ENCODE results near the gene IER5L. TPM values are rescaled to one million over a fixed set of nuclear protein-coding genes. Genes with fewer than 3 reads are reported as not detected.

IER5L gene
- polyA plus RNA-seq, 1 donor (not counting 4 experiments of a cell fraction or from before 2014, with no cell fraction given) = 2.1 TPM

- no peak overlapping the region for H3K4me2 ChIP-seq (ENCODE audit: control insufficient read depth, extremely low read depth, insufficient read depth, low read depth, low read length)
- H3K27ac ChIP-seq (ENCODE audit: control insufficient read depth, insufficient read depth, low read length) = no peak overlapping the region
- no peak overlapping the region for H3K9ac ChIP-seq (ENCODE audit: control insufficient read depth, extremely low read depth, insufficient read depth, low read length)
- FAIRE-seq = no peak
- dilution Hi-C loops (cut with MboI; ENCODE audit: extremely low pct_ligation_motif_present, low sequenced_read_pairs) = no loop called here
- no peak for TF ChIP-seq CTCF (optimal IDR thresholded peaks at IDR 0.05 in 1 of 3, IDR thresholded peaks at IDR 0.05 in 1 of 3, conservative IDR thresholded peaks at IDR 0.05 in 1 of 3; ENCODE audit: extremely low read depth in 1 of 3, insufficient read depth in 2 of 3, low read length in 3 of 3)
- no peak for TF ChIP-seq EZH2 (IDR thresholded peaks at IDR 0.05; ENCODE audit: low read length)
- H3K79me2 ChIP-seq (ENCODE audit: control insufficient read depth, insufficient read depth, low read length) = no peaks in the 10 kb centered on the region
- H3K27me3 ChIP-seq (ENCODE audit: control insufficient read depth, extremely low read depth, insufficient read depth, low read length) = no peaks in the 10 kb centered on the region
- H2AFZ ChIP-seq (ENCODE audit: control insufficient read depth, low read length) = no peak overlapping the region
- no peaks in the 10 kb centered on the region for H4K20me1 ChIP-seq (ENCODE audit: control insufficient read depth, extremely low read depth, insufficient read depth, low read length)
- H3K36me3 ChIP-seq (ENCODE audit: control insufficient read depth in 2 of 2, extremely low read depth in 1 of 2, insufficient read depth in 2 of 2, low read length in 2 of 2) = no peaks in the 10 kb centered on the region
- no peak overlapping the region for H3K4me3 ChIP-seq (ENCODE audit: control insufficient read depth in 2 of 3, extremely low read depth in 1 of 3, insufficient read depth in 2 of 3, low read depth in 1 of 3, low read length in 3 of 3)
- H3K9me3 ChIP-seq (ENCODE audit: control insufficient read depth, low read depth, low read length) = no peaks in the 10 kb centered on the region
- peaks cover 4% of the 10 kb centered on the region for H3K4me1 ChIP-seq (ENCODE audit: control insufficient read depth, extremely low read depth, insufficient read depth, low read length)
- no peaks in the 10 kb centered on the region for H3K9me1 ChIP-seq (ENCODE audit: control insufficient read depth, extremely low read depth, insufficient read depth, low read length)
- no peak for DNase-seq (ENCODE audit: low read depth, low spot score)
Observed at GRCh38 chr9:129184596-129185122, 6.6 kb upstream of the IER5L start.

GRCh38 chr9:129184219-129184524 is 6.1 kb upstream of the IER5L start:
- H4K20me1 ChIP-seq (ENCODE audit: control insufficient read depth, extremely low read depth, insufficient read depth, low read length) = no peaks in the 10 kb centered on the region
- no peak overlapping the region for H3K4me2 ChIP-seq (ENCODE audit: control insufficient read depth, extremely low read depth, insufficient read depth, low read depth, low read length)
- no peaks in the 10 kb centered on the region for H3K9me1 ChIP-seq (ENCODE audit: control insufficient read depth, extremely low read depth, insufficient read depth, low read length)
- H3K79me2 ChIP-seq (ENCODE audit: control insufficient read depth, insufficient read depth, low read length) = no peaks in the 10 kb centered on the region
- H3K36me3 ChIP-seq (ENCODE audit: control insufficient read depth in 2 of 2, extremely low read depth in 1 of 2, insufficient read depth in 2 of 2, low read length in 2 of 2) = no peaks in the 10 kb centered on the region
- no peak for TF ChIP-seq EZH2 (IDR thresholded peaks at IDR 0.05; ENCODE audit: low read length)
- H3K9me3 ChIP-seq (ENCODE audit: control insufficient read depth, low read depth, low read length) = no peaks in the 10 kb centered on the region
- H3K27me3 ChIP-seq (ENCODE audit: control insufficient read depth, extremely low read depth, insufficient read depth, low read length) = no peaks in the 10 kb centered on the region
- H3K9ac ChIP-seq (ENCODE audit: control insufficient read depth, extremely low read depth, insufficient read depth, low read length) = no peak overlapping the region
- H3K4me3 ChIP-seq (ENCODE audit: control insufficient read depth in 2 of 3, extremely low read depth in 1 of 3, insufficient read depth in 2 of 3, low read depth in 1 of 3, low read length in 3 of 3) = no peak overlapping the region
- no peak overlapping the region for H3K27ac ChIP-seq (ENCODE audit: control insufficient read depth, insufficient read depth, low read length)
- peaks cover 4% of the 10 kb centered on the region for H3K4me1 ChIP-seq (ENCODE audit: control insufficient read depth, extremely low read depth, insufficient read depth, low read length)
- FAIRE-seq (no peak), DNase-seq (ENCODE audit: low read depth, low spot score) (no peak)
- H2AFZ ChIP-seq (ENCODE audit: control insufficient read depth, low read length) = no peak overlapping the region
- dilution Hi-C loops (cut with MboI; ENCODE audit: extremely low pct_ligation_motif_present, low sequenced_read_pairs) = no loop called here
